Spleen (tissue), 11 donors: ENCODE results near the gene ARFGEF3. TPM values are rescaled to one million over a fixed set of nuclear protein-coding genes. Genes with fewer than 3 reads are reported as not detected.
A peak's percentile ranks its signal among the peaks of the same experiment; 100 is the strongest.
"Not testable (repeated sequence)": the region's sequence is repeated elsewhere in the genome, so short reads cannot be mapped to it uniquely, and the experiment has no call there.

Experiments used
- DNase-seq: peaks from one replicate; pipeline ENCODE4 v3.0.0-alpha.2; 2020
- H3K27ac ChIP-seq, 8 donors: fragments of 200-600 bp; sonication (generic) in 7 of 8; 1 replicate in 4 of 8; 2 replicates in 4 of 8; pipeline versions ENCODE4 v1.5.0 to v1.8.0; 2016 to 2021; ENCODE audit warnings: inconsistent platforms in 4 of 8, mild to moderate bottlenecking in 4 of 8, moderate library complexity in 1 of 8
- H3K27me3 ChIP-seq, 7 donors: fragments of 200-600 bp; sonication (generic) in 6 of 7; replicated peaks in 1 of 7; 1 replicate in 4 of 7; 2 replicates in 3 of 7; pipeline versions ENCODE4 v1.5.0 to v1.8.0; 2016 to 2021; ENCODE audit warnings: inconsistent platforms in 3 of 7, mild to moderate bottlenecking in 1 of 7
- H3K36me3 ChIP-seq, 6 donors: fragments of 200-600 bp; sonication (generic) in 5 of 6; 1 replicate in 4 of 6; 2 replicates in 2 of 6; pipeline versions ENCODE4 v1.5.0 to v1.8.0; 2016 to 2021; ENCODE audit warnings: inconsistent platforms in 2 of 6
- H3K4me1 ChIP-seq, 6 donors: fragments of 200-600 bp; sonication (generic) in 5 of 6; 1 replicate in 3 of 6; 2 replicates in 3 of 6; pipeline versions ENCODE4 v1.5.0 to v1.8.0; 2016 to 2021; ENCODE audit warnings: inconsistent platforms in 3 of 6
- H3K4me3 ChIP-seq, 8 donors: fragments of 200-600 bp; sonication (generic) in 7 of 8; 1 replicate in 4 of 8; 2 replicates in 4 of 8; pipeline versions ENCODE4 v1.5.0 to v1.8.0; 2016 to 2021; ENCODE audit warnings: inconsistent platforms in 4 of 8, mild to moderate bottlenecking in 4 of 8, moderate library complexity in 2 of 8
- H3K9me3 ChIP-seq, 8 donors: fragments of 200-600 bp; sonication (generic) in 7 of 8; 1 replicate in 4 of 8; 2 replicates in 4 of 8; pipeline versions ENCODE4 v1.5.0 to v1.8.0; 2016 to 2021; ENCODE audit warnings: inconsistent platforms in 4 of 8
- CTCF ChIP-seq, 11 experiments: fragments of 200-600 bp in 7 of 11; fragments of 450-650 bp in 4 of 11; sonication (generic) in 4 of 11; IDR thresholded peaks in 8 of 11; conservative IDR thresholded peaks in 3 of 11; 1 replicate in 7 of 11; 2 replicates in 4 of 11; pipeline versions ENCODE4 v1.4.0 to v1.8.0; 2016 to 2021; ENCODE audit warnings: antibody characterized with exemption in 11 of 11, inconsistent platforms in 4 of 11, mild to moderate bottlenecking in 1 of 11
- POLR2A ChIP-seq, 3 donors: fragments of 450-650 bp; IDR thresholded peaks; one replicate each; pipeline ENCODE4 v1.5.1; 2017; ENCODE audit warnings: antibody characterized with exemption in 3 of 3, mild to moderate bottlenecking in 1 of 3
- POLR2AphosphoS5 ChIP-seq, 3 donors: sonication (generic); formaldehyde crosslinking; IDR thresholded peaks; one replicate each; pipeline ENCODE4 v1.5.1; 2017; ENCODE audit warnings: antibody characterized with exemption in 3 of 3
- WGBS, 5 donors: extraction: QIAGEN DNeasy Blood & Tissue Kit in 3 of 5; methylation state at CpG; one replicate each; pipeline versions ENCODE4 v1.1.5 to v1.1.7; 2013 to 2018; 5-methylcytosine and 5-hydroxymethylcytosine counted together
- intact Hi-C: fragments of 100-400 bp; cut with DNase I; formaldehyde crosslinking; loops from one replicate; pipeline ENCODE4 v1.15.0; 2023; ENCODE audit warnings: low total_unique reads
- polyA plus RNA-seq, 3 donors: library from polyadenylated mRNA; stranded (reverse); fragments of 200-250 nt; gene quantifications; one replicate each; pipeline ENCODE4 v1.2.1, GENCODE V29; 2013
- total RNA-seq, 7 donors: library from RNA; depleted of rRNA in 3 of 7; stranded (reverse); fragments of >200 nt in 3 of 7; fragmentation: NEBNext Ultra II Directional in 4 of 7; extraction: Animal tissue kit (Norgen Biotek cat#: 25700) in 4 of 7; gene quantifications; one replicate each; pipeline versions ENCODE4 v1.1.0 to v1.2.1, GENCODE V29; 2016 to 2021
- donor health status: healthy with polysubstance abuse.
- donor health status: DM: no; HTN: no; CAD: no; lungs with moderate emphysema.
- donor health status: DM: no; HTN: no; CAD: no.
- donor health status: Bipolar disorder and iron deficiency.
- donor health status: healthy.
- donor health status: DM: no; HTN: no; CAD: no.
- donor health status: DM: yes; HTN: yes; CAD: no.

ARFGEF3 gene
- total and polyA plus RNA-seq, 10 donors, result 0.09 to 3.1 (median 1.7) TPM

- intact Hi-C loops, result loop anchor here (5.0 to 10.0 kb wide), 4 partner anchors 169 to 649 kb away; no protein-coding TSS in a partner anchor
- no peak for TF ChIP-seq POLR2AphosphoS5 (IDR thresholded peaks at IDR 0.05)
- peak; percentile 40 to 82 (median 70) for TF ChIP-seq CTCF (IDR thresholded peaks at IDR 0.05 in 8 of 11, conservative IDR thresholded peaks at IDR 0.05 in 3 of 11)
- Histone ChIP-seq H3K9me3 (no peaks in the 10 kb centered on the region), H3K36me3 (no peaks in the 10 kb centered on the region), H3K27me3 (peaks cover 0 to 24% (median 0%) of the 10 kb centered on the region in 7 donors), H3K4me1 (peaks cover 0 to 10% (median 2%) of the 10 kb centered on the region in 6 donors), H3K4me3 (no peak overlapping the region), H3K27ac (no peak overlapping the region)
- peak; percentile 83 for DNase-seq
- WGBS, 5 donors, result 23 to 26% (median 24%) methylated on average over 13 of the region's 13 CpGs
These were observed 45.7 kb upstream of the ARFGEF3 start for GRCh38 chr6:138115877-138116660.

- H3K4me3 ChIP-seq, result no peak overlapping the region
- TF ChIP-seq CTCF (IDR thresholded peaks at IDR 0.05 in 8 of 11, conservative IDR thresholded peaks at IDR 0.05 in 3 of 11), result no peak
- no peak for TF ChIP-seq POLR2AphosphoS5 (IDR thresholded peaks at IDR 0.05)
- no peak for TF ChIP-seq POLR2A (IDR thresholded peaks at IDR 0.05)
- DNase-seq, result no peak
- WGBS, 5 donors, result 72 to 82% (median 79%) methylated on average over 3 of the region's 3 CpGs
- peaks cover 0 to 29% (median 0%) of the 10 kb centered on the region in 7 donors for H3K27me3 ChIP-seq
- H3K4me1 ChIP-seq, result peaks cover 0 to 10% (median 2%) of the 10 kb centered on the region in 6 donors
- intact Hi-C loops, result loop anchor here (5.0 to 10.0 kb wide), 4 partner anchors 168 to 648 kb away; no protein-coding TSS in a partner anchor
- no peak overlapping the region for H3K27ac ChIP-seq
- no peaks in the 10 kb centered on the region for H3K36me3 ChIP-seq
- no peaks in the 10 kb centered on the region for H3K9me3 ChIP-seq
These were observed 45.1 kb upstream of the ARFGEF3 start for GRCh38 chr6:138116661-138116999.

- H3K4me3 ChIP-seq, result no peak overlapping the region
- no peaks in the 10 kb centered on the region for H3K9me3 ChIP-seq
- intact Hi-C loops, result loop anchor here (5.0 to 10.0 kb wide), 4 partner anchors 167 to 647 kb away; no protein-coding TSS in a partner anchor
- no peak for DNase-seq
- no peaks in the 10 kb centered on the region for H3K36me3 ChIP-seq
- TF ChIP-seq POLR2AphosphoS5 (IDR thresholded peaks at IDR 0.05), result no peak
- H3K27me3 ChIP-seq, result peaks cover 0 to 35% (median 0%) of the 10 kb centered on the region in 7 donors
- peaks cover 0 to 10% (median 2%) of the 10 kb centered on the region in 6 donors for H3K4me1 ChIP-seq
- H3K27ac ChIP-seq, result no peak overlapping the region
- 87 to 96% (median 93%) methylated on average over 8 of the region's 8 CpGs for WGBS, 5 donors
These were observed 44.3 kb upstream of the ARFGEF3 start for GRCh38 chr6:138117376-138117914.

GRCh38 chr6:138119229-138119628, 42.5 kb upstream of the ARFGEF3 start:
- not testable (repeated sequence) for H3K4me3 ChIP-seq, H3K36me3 ChIP-seq, DNase-seq, H3K27ac ChIP-seq, H3K9me3 ChIP-seq
- H3K4me1 ChIP-seq, result peaks cover 0 to 10% (median 2%) of the 10 kb centered on the region in 6 donors
- intact Hi-C loops, result loop anchor here (5.0 to 10.0 kb wide), 4 partner anchors 166 to 646 kb away; no protein-coding TSS in a partner anchor
- WGBS, 5 donors, result 74 to 92% (median 83%) methylated on average over 1 of the region's 1 CpG
- H3K27me3 ChIP-seq, result peaks cover 0 to 35% (median 0%) of the 10 kb centered on the region in 7 donors

- Histone ChIP-seq H3K27me3 (peaks cover 0 to 30% (median 0%) of the 10 kb centered on the region in 7 donors), H3K9me3 (peaks cover 0 to 4% (median 0%) of the 10 kb centered on the region in 8 donors), H3K27ac (no peak overlapping the region), H3K36me3 (no peaks in the 10 kb centered on the region), H3K4me3 (no peak overlapping the region), H3K4me1 (peaks cover 0 to 10% (median 2%) of the 10 kb centered on the region in 6 donors)
- DNase-seq, result no peak
- no peak for TF ChIP-seq CTCF (IDR thresholded peaks at IDR 0.05 in 8 of 11, conservative IDR thresholded peaks at IDR 0.05 in 3 of 11)
- TF ChIP-seq POLR2A (IDR thresholded peaks at IDR 0.05), result no peak
- no peak for TF ChIP-seq POLR2AphosphoS5 (IDR thresholded peaks at IDR 0.05)
- intact Hi-C loops, result loop anchor here (5.0 to 10.0 kb wide), 4 partner anchors 165 to 645 kb away; no protein-coding TSS in a partner anchor
These were observed 41.8 kb upstream of the ARFGEF3 start for GRCh38 chr6:138119976-138120375.
